Measurements from ENCODE around the gene SLC35F1.

GRCh38 chr6:118212451-118213173, 305.5 kb downstream of the SLC35F1 start:
- no peak for TF ChIP-seq YY1 (IDR thresholded peaks at IDR 0.05; ENCODE audit: insufficient read depth, insufficient read length)
- no peak for TF ChIP-seq SUZ12 (IDR thresholded peaks at IDR 0.05; ENCODE audit: extremely low read depth, insufficient read depth, insufficient read length)
